HepG2 (cell line): Measurements from ENCODE around the gene TFAP2A. TPM values are rescaled to one million over a fixed set of nuclear protein-coding genes. Genes with fewer than 3 reads are reported as not detected.

Experiments used
- ATAC-seq: fragments of 200-7000 bp; cut with Tn5 transposase; 3 replicates; pipeline ENCODE4 v1.9.1; 2020; ENCODE audit warnings: mild to moderate bottlenecking, moderate library complexity
- BruUV-seq: library from RNA; stranded (reverse); fragments of 400-500 nt; replicated peaks from 2 replicates; lab custom pipeline; 2021; lab: Mats Ljungman, UMichigan
- CTCF ChIA-PET: fragments of 300-600 bp; formaldehyde crosslinking; extraction: SDS; loops from one replicate; lab custom pipeline; 2021; ENCODE audit warnings: low total read pairs, inconsistent platforms, low intra/inter-chr PET ratio; lab: Yijun Ruan, JAX
- POLR2A ChIA-PET: fragments of 350-600 bp; sonication (Branson Sonifier 250); formaldehyde crosslinking; loops from one replicate; lab custom pipeline; 2020; ENCODE audit warnings: antibody characterized with exemption, inconsistent platforms; lab: Yijun Ruan, JAX
- DNase-seq: peaks from one replicate; pipeline ENCODE4 v3.0.0-alpha.2; 2015; ENCODE audit warnings: low spot score
- FAIRE-seq: peaks from 3 replicates; lab custom pipeline; 2011; peaks lifted over from hg19 to GRCh38; lab: Jason Lieb, UNC
- H2AFZ ChIP-seq: one replicate; pipeline ENCODE4 v1.6.1; 2011; ENCODE audit warnings: low read length, inconsistent platforms
- H3K27ac ChIP-seq: fragments of 300-600 bp; 3 replicates; pipeline ENCODE4 v1.8.0; 2011; ENCODE audit warnings: mixed run types, mild to moderate bottlenecking, mixed read lengths, low read length, inconsistent platforms; ENCODE audit not compliant: insufficient read depth; ENCODE audit errors: extremely low read length
- H3K27me3 ChIP-seq, 2 experiments: fragments of 200-600 bp in 1 of 2; 2 replicates in 1 of 2; 3 replicates in 1 of 2; pipeline versions ENCODE4 v1.6.0 to v1.8.0; 2011; ENCODE audit warnings: low read length in 2 of 2, mild to moderate bottlenecking in 2 of 2, moderate library complexity in 2 of 2, inconsistent platforms in 1 of 2; ENCODE audit not compliant: insufficient read depth in 2 of 2, control insufficient read depth in 1 of 2
- H3K36me3 ChIP-seq, 2 experiments: fragments of 200-600 bp in 1 of 2; replicated peaks in 1 of 2; 2 replicates in 1 of 2; 3 replicates in 1 of 2; pipeline versions ENCODE4 v1.5.1 to v1.8.0; 2011; ENCODE audit warnings: low read length in 2 of 2, inconsistent platforms in 1 of 2; ENCODE audit not compliant: insufficient read depth in 2 of 2, control insufficient read depth in 1 of 2
- H3K4me1 ChIP-seq: 2 replicates; pipeline ENCODE4 v1.5.1; 2012; ENCODE audit warnings: low read length, inconsistent platforms; ENCODE audit not compliant: insufficient read depth
- H3K4me2 ChIP-seq: 2 replicates; pipeline ENCODE4 v1.6.0; 2011; ENCODE audit warnings: low read depth, low read length, inconsistent platforms
- H3K4me3 ChIP-seq, 3 experiments: fragments of 200-600 bp in 1 of 3; sonication (generic), shearing (Covaris generic) in 1 of 3; replicated peaks in 1 of 3; 2 replicates each; pipeline ENCODE4 v1.5.1; 2011 to 2016; ENCODE audit warnings: low read length in 3 of 3, inconsistent platforms in 2 of 3, low read depth in 2 of 3, mild to moderate bottlenecking in 2 of 3, control low read depth in 1 of 3, mixed read lengths in 1 of 3; ENCODE audit not compliant: insufficient read depth in 1 of 3
- H3K79me2 ChIP-seq: one replicate; pipeline ENCODE4 v1.6.1; 2011; ENCODE audit warnings: low read length, inconsistent platforms; ENCODE audit not compliant: insufficient read depth
- H3K9ac ChIP-seq: 2 replicates; pipeline ENCODE4 v1.6.0; 2011; ENCODE audit warnings: mild to moderate bottlenecking, low read depth, low read length, inconsistent platforms; ENCODE audit not compliant: insufficient read depth
- H3K9me3 ChIP-seq: 2 replicates; pipeline ENCODE4 v1.5.1; 2012; ENCODE audit warnings: mild to moderate bottlenecking, low read length
- H4K20me1 ChIP-seq: 2 replicates; pipeline ENCODE4 v1.6.0; 2011; ENCODE audit warnings: inconsistent platforms, mild to moderate bottlenecking, low read length, moderate library complexity; ENCODE audit not compliant: insufficient read depth
- HDAC1 ChIP-seq: sonication (generic); formaldehyde crosslinking; IDR thresholded peaks from 2 replicates; pipeline ENCODE4 v1.5.1; 2020; ENCODE audit warnings: mild to moderate bottlenecking, missing genetic modification reagents
- HNRNPUL1 ChIP-seq: fragments of 200-400 bp; formaldehyde crosslinking; IDR thresholded peaks from 2 replicates; pipeline ENCODE4 v1.6.1; 2017; ENCODE audit warnings: low read depth, mild to moderate bottlenecking, low read length, moderate library complexity
- LCORL ChIP-seq, 2 experiments: fragments of 450-650 bp in 1 of 2; sonication (generic) in 1 of 2; formaldehyde crosslinking in 1 of 2; IDR thresholded peaks; 2 replicates each; pipeline versions ENCODE4 v1.5.0 to v1.6.1; 2017 to 2020; ENCODE audit warnings: antibody characterized with exemption in 1 of 2, missing genetic modification reagents in 1 of 2
- MTF1 ChIP-seq: sonication (generic); formaldehyde crosslinking; IDR thresholded peaks from 2 replicates; pipeline ENCODE4 v1.5.0; 2020; ENCODE audit warnings: missing genetic modification reagents
- PLRG1 ChIP-seq: fragments of 450-650 bp; conservative IDR thresholded peaks from 2 replicates; pipeline ENCODE4 v1.6.1; 2016
- POGK ChIP-seq: sonication (generic); formaldehyde crosslinking; conservative IDR thresholded peaks from 2 replicates; pipeline ENCODE4 v1.8.0; 2022; ENCODE audit warnings: mild to moderate bottlenecking, moderate library complexity, missing genetic modification reagents
- SOX13 ChIP-seq, 3 experiments: fragments of 450-650 bp in 1 of 3; sonication (generic) in 1 of 3; formaldehyde crosslinking in 1 of 3; IDR thresholded peaks in 2 of 3; conservative IDR thresholded peaks in 1 of 3; 2 replicates each; pipeline versions ENCODE4 v1.5.0 to v1.6.1; 2016 to 2020; ENCODE audit warnings: antibody characterized with exemption in 1 of 3, mild to moderate bottlenecking in 1 of 3, missing compliant biosample characterization in 1 of 3, missing genetic modification reagents in 1 of 3, moderate library complexity in 1 of 3
- ZNF713 ChIP-seq: sonication (generic); formaldehyde crosslinking; IDR thresholded peaks from 2 replicates; pipeline ENCODE4 v1.4.0; 2020; ENCODE audit warnings: mild to moderate bottlenecking, missing genetic modification reagents
- ZNF776 ChIP-seq: sonication (generic); formaldehyde crosslinking; IDR thresholded peaks from 2 replicates; pipeline ENCODE4 v1.4.0; 2020; ENCODE audit warnings: mild to moderate bottlenecking, missing genetic modification reagents
- WGBS: methylation state at CpG from one replicate; pipeline ENCODE4 v1.1.6; 2017; ENCODE audit warnings: low lambda C conversion rate; 5-methylcytosine and 5-hydroxymethylcytosine counted together
- in situ Hi-C: cut with HindIII; loops from 2 replicates; pipeline ENCODE4 v1.10.0; 2017; ENCODE audit warnings: low pct_unique_long_range_greater_than_20kb; ENCODE audit not compliant: extremely low pct_ligation_motif_present
- intact Hi-C: fragments of 100-400 bp; cut with micrococcal nuclease; formaldehyde crosslinking; loops from one replicate; pipeline ENCODE4 v1.10.0; 2022; ENCODE audit not compliant: unreplicated experiment
- polyA plus RNA-seq, 8 experiments: library from polyadenylated mRNA; depleted of rRNA in 3 of 8; stranded (reverse) in 7 of 8; unstranded in 1 of 8; fragments of >200 nt; fragmentation: Illumina TruSeq in 4 of 8; extraction: Trizol in 4 of 8; gene quantifications; 2 replicates each; pipeline versions ENCODE4 v1.2.1 to v1.2.3, GENCODE V29; 2011 to 2016; ENCODE audit warnings: low read depth in 4 of 8, missing spikeins in 1 of 8, mixed read lengths in 1 of 8; ENCODE audit not compliant: insufficient read depth in 1 of 8
- total RNA-seq, 5 experiments: library from RNA; depleted of rRNA; stranded (reverse); fragments of >200 nt; fragmentation: Illumina TruSeq; extraction: Trizol; gene quantifications; 2 replicates each; pipeline ENCODE4 v1.2.3, GENCODE V29; 2016; ENCODE audit warnings: low read depth in 1 of 5
- TF ChIP-seq, protein P1 (sequence below): sonication (generic); formaldehyde crosslinking; IDR thresholded peaks from 2 replicates; pipeline ENCODE4 v1.4.0; 2020; ENCODE audit warnings: missing genetic modification reagents, borderline replicate concordance

Gene TFAP2A
- total and polyA plus RNA-seq, 2 of the 13 experiments (the other 11 are each of a cell fraction or from before 2014, with no cell fraction given): not detected

DNA sequence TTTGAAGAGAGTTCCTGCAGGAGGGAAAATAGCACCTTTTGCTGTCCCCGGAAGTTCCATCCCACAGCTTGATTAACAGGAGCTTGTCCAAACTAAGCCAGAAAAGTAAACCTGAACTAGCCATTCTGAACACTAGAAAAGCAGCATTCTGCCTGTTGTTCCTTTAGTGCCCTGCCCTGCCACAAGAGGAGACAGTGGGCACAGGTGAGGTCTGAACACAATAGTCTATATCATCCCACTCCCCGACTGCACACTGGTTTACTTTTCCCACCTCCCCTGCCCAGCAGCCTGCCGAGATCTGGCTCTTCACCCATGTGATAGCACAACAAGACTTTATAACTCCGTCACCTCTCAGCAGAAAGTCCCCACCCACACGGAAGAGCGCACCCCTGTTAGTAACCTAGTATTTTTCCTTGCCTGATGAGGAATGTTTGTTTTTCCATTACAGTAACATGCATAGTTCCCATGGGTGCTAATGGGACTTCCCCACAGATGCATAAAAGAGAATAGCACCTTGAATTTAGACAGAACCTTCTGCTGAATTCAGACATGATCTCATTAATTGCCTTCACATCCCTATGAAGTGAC, 59.7 kb downstream of the TFAP2A start:
- Histone ChIP-seq H3K79me2 (no peaks in the 10 kb centered on the region), H3K27me3 (no peaks in the 10 kb centered on the region), H3K9ac (no peak overlapping the region), H3K27ac (no peak overlapping the region), H3K4me2 (no peak overlapping the region), H3K36me3 (no peaks in the 10 kb centered on the region), H3K4me3 (no peak overlapping the region), H4K20me1 (no peaks in the 10 kb centered on the region), H3K9me3 (no peaks in the 10 kb centered on the region), H3K4me1 (peaks cover 8% of the 10 kb centered on the region; the same call in 1 of the 2 replicates), H2AFZ (no peak overlapping the region)
- in situ Hi-C loops: no loop called here
- DNase-seq (no peak), ATAC-seq (peak; percentile 41; the same call in 2 of the 3 replicates), FAIRE-seq (peak; percentile 49)
- intact Hi-C loops: no loop called here
- ChIA-PET CTCF (no interaction called here), POLR2A (no interaction called here)
- TF ChIP-seq, protein P1, sequence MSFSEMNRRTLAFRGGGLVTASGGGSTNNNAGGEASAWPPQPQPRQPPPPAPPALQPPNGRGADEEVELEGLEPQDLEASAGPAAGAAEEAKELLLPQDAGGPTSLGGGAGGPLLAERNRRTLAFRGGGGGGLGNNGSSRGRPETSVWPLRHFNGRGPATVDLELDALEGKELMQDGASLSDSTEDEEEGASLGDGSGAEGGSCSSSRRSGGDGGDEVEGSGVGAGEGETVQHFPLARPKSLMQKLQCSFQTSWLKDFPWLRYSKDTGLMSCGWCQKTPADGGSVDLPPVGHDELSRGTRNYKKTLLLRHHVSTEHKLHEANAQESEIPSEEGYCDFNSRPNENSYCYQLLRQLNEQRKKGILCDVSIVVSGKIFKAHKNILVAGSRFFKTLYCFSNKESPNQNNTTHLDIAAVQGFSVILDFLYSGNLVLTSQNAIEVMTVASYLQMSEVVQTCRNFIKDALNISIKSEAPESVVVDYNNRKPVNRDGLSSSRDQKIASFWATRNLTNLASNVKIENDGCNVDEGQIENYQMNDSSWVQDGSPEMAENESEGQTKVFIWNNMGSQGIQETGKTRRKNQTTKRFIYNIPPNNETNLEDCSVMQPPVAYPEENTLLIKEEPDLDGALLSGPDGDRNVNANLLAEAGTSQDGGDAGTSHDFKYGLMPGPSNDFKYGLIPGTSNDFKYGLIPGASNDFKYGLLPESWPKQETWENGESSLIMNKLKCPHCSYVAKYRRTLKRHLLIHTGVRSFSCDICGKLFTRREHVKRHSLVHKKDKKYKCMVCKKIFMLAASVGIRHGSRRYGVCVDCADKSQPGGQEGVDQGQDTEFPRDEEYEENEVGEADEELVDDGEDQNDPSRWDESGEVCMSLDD (CRISPR knock-in tag): no peak
- no peak for TF ChIP-seq HNRNPUL1
- no peak for TF ChIP-seq ZNF713
- no peak for TF ChIP-seq SOX13 (IDR thresholded peaks at IDR 0.05)
- TF ChIP-seq SOX13 (CRISPR knock-in tag; conservative IDR thresholded peaks at IDR 0.05 in 1 of 2, IDR thresholded peaks at IDR 0.05 in 1 of 2): no peak
- no peak for TF ChIP-seq ZNF776 (CRISPR knock-in tag)
- no peak for TF ChIP-seq PLRG1
- no peak for TF ChIP-seq POGK
- no peak for TF ChIP-seq HDAC1 (CRISPR knock-in tag)
- no peak for TF ChIP-seq LCORL (IDR thresholded peaks at IDR 0.05)
- no peak for TF ChIP-seq LCORL (CRISPR knock-in tag; IDR thresholded peaks at IDR 0.05)
- TF ChIP-seq MTF1 (CRISPR knock-in tag): no peak
- 35% methylated on average over 6 of the region's 6 CpGs for WGBS
- no TSS peak for BruUV-seq
